Coronary artery (tissue), 2 donors: Measurements from ENCODE around the gene C17orf114.
"Not testable (repeated sequence)": the region's sequence is repeated elsewhere in the genome, so short reads cannot be mapped to it uniquely, and the experiment has no call there.

Experiments used
- DNase-seq: peaks from one replicate; pipeline ENCODE4 v3.0.0-alpha.2; 2017; ENCODE audit warnings: low spot score
- H3K27ac ChIP-seq, 2 donors: fragments of 200-600 bp; sonication (generic); one replicate each; pipeline ENCODE4 v1.5.1; 2016 to 2019
- H3K4me3 ChIP-seq: fragments of 200-600 bp; sonication (generic); 2 replicates; pipeline ENCODE4 v1.5.1; 2016; ENCODE audit warnings: mild to moderate bottlenecking, moderate library complexity
- TF ChIP-seq, protein P1 (sequence below): fragments of 200-600 bp; sonication (generic); IDR thresholded peaks from one replicate; pipeline ENCODE4 v1.5.1; 2019; ENCODE audit warnings: antibody characterized with exemption

C17orf114 gene

DNA sequence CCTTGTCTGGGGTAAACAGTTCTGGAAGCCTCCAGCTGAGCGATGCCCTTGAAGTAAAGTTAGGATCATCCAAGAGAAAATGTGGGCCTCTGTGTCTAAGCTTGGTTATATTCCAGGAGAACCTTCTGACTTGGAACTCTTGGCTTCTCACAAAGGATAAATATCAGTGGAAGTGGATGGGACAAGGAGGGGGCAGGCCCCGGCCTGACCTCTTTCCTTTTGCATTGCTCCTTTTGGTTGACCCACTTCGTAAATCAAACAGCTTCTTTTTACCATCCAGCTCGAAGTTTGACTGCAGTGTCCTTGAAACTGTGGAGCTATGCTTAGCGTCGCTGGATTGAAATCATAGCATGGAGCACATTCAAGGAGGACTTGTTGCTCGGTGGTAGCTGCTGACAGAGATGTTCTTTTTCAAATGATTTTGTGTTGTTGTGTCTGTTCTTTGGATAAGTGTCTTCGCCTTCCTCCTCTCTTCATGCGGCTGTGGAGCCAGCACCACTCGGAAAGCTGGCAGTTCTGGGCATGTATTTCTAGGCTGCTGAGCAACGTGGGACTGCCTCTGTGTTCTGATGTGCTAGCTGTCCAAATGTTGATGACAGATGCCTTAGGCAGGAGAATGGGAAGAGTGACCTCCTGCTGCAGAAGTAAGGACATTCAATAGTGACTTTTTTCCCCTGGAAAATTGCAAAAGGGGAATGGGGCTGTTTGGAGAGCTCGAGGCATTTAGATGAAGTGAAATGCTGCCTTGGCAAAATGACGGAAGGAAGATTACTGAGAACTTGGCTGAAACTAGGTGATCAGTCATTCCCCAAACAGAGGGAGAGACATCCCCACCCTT is 35.6 kb upstream of the C17orf114 start:
- TF ChIP-seq, protein P1, sequence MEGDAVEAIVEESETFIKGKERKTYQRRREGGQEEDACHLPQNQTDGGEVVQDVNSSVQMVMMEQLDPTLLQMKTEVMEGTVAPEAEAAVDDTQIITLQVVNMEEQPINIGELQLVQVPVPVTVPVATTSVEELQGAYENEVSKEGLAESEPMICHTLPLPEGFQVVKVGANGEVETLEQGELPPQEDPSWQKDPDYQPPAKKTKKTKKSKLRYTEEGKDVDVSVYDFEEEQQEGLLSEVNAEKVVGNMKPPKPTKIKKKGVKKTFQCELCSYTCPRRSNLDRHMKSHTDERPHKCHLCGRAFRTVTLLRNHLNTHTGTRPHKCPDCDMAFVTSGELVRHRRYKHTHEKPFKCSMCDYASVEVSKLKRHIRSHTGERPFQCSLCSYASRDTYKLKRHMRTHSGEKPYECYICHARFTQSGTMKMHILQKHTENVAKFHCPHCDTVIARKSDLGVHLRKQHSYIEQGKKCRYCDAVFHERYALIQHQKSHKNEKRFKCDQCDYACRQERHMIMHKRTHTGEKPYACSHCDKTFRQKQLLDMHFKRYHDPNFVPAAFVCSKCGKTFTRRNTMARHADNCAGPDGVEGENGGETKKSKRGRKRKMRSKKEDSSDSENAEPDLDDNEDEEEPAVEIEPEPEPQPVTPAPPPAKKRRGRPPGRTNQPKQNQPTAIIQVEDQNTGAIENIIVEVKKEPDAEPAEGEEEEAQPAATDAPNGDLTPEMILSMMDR, result no peak
- H3K4me3 ChIP-seq, result no peak overlapping the region
- DNase-seq, result no peak

DNA sequence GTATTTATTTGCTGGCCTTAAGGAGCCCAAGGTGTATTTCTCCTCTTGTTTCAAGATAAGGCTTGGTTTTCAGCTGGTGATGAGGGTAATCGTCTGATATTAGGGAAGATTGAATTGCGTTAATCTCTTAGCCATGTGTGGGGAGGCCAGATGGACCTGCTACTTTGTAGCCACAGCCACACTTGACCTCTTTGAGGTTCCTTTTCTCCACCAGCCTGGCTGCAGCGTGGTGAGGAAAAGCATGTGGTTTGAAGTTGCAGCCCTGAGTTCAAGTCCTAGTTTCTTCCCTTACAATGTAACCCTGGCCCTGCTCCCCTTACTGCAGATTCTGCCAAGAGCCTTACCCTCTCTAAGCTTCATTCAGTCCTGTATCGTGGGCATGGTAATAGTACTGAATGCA is 34.1 kb upstream of the C17orf114 start:
- DNase-seq, result no peak
- TF ChIP-seq, protein P1, result no peak
- Histone ChIP-seq H3K4me3 (no peak overlapping the region), H3K27ac (no peak overlapping the region)

More for the DNA sequence above, 35.6 kb upstream of the C17orf114 start:
- H3K27ac ChIP-seq, result no peak overlapping the region

DNA sequence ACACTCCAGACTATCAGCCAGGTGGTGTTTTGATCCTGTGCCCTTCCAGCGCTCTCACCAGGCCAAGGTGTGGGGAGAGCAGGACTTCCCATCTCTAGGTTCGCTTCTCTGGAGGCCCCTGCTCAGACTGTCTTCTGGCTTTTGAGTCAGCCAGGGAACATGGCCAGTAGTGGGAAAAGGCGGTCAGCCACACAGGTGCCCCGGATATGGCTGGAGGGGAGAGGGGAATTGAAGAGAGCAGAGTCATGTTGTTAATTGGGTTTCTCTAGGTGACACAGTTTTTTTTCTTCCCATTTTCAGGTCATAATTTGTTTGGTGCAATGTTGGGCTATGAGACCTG is 32.5 kb upstream of the C17orf114 start:
- Histone ChIP-seq H3K4me3 (peak overlapping the region; percentile 100), H3K27ac (peak overlapping the region in 1 of 2 donors; percentile 97)
- DNase-seq, result no peak
- TF ChIP-seq, protein P1, result no peak

DNA sequence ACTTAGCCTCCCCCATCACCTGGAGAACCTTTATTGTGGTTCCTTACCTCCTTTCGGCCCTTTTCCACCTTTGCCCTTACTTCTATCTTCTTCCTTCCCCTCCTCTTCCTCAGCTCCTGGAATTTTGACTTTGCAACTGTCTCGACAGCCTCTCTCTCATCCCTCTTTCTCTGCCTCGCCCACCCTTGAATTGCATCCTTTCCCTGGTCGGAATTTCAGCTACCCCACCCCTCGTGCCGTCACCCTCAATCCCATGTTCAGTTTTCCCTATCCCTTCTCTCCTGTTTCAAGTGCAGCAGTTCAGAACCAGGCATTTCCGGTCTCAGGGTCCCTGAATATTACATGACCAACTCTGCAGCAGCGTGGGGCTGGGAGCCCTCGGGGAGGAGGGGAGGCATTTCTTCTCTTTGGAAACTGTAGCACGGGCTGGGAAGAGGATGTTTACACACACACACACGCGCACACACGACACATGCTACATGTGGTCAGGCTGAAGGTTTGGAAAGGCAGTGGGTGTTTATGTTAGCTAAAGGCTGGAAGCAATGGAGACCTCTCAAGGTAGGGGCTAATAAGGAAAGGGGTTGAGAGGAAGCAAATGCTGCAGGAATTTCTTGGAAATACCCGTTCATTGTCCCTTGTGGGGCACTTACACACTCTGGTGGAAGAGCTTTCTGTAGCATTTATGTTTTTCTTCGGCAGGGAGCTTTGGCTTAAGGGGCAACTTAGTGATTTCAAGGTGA is 32.0 kb upstream of the C17orf114 start:
- peak; percentile 79 for DNase-seq
- H3K27ac ChIP-seq, result peak overlapping the region; percentile 92 to 97
- H3K4me3 ChIP-seq, result peak overlapping the region; percentile 100
- TF ChIP-seq, protein P1, result no peak

DNA sequence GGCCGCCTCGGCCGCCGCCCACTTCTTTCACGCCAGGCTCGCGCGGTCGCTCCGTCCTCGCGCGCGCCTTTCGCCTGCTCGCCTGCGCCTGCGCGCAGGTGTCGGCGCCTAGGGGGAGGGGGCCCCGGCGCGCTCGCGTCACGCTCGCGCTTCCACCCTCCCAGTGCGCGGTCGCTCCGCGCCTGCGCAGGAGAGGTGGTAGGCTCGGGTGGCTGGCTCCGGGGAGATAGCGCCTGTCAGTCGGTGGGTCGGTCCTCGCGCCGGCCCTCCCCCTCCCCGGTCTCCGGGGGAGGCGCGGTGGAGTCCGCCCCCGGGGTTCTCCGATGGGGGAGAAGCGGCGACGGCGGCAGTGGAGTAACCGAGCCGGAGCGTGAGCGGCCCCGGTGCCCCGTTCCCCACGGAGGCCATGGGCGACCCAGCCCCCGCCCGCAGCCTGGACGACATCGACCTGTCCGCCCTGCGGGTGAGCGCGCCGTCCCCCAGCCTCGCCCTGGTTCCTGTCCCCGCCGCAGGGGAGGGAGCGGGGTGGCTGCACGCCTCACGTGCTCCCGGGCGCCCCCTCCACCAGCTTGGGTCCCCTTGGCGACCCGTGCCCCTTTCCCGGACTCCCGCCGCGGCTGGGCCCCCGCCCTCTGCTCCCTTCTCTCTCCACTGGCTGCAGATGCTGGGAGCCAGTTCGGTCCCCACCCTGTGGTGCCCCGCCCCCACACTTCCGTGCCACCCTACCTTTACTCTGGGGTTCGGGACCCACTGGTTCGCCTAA is 31.2 kb upstream of the C17orf114 start, which contains the start of gene MINK1:
TSS of gene MINK1 (plus strand) at position 163 of the 763 bp plus-strand sequence. CDS start at position 407, 244 bp downstream.
- DNase-seq, result peak; percentile 91
- peak within 1 kb of the TSS; percentile 100 for H3K4me3 ChIP-seq
- TF ChIP-seq, protein P1, result no peak
- H3K27ac ChIP-seq, result peak within 1 kb of the TSS; percentile 92 to 97

DNA sequence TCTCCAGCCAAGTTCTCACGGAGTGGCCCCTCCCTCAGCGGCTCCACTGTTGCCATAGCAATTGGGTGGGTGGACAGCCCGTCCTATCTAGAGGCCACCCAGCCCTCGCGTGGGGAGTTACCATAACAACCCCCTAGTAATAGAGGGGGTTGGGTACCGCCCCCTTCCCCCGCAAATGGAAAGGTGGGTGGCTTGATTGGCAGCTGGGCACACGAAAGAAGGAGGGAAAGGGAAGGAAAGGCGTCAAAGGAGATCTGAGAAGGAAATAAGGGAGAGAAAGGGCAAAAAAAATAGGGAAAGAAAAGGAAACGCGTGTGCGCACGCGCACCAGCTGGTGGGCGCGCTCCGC is 30.7 kb upstream of the C17orf114 start:
- not testable (repeated sequence) for DNase-seq
- Histone ChIP-seq H3K4me3 (peak overlapping the region; percentile 100), H3K27ac (peak overlapping the region; percentile 92 to 97)

DNA sequence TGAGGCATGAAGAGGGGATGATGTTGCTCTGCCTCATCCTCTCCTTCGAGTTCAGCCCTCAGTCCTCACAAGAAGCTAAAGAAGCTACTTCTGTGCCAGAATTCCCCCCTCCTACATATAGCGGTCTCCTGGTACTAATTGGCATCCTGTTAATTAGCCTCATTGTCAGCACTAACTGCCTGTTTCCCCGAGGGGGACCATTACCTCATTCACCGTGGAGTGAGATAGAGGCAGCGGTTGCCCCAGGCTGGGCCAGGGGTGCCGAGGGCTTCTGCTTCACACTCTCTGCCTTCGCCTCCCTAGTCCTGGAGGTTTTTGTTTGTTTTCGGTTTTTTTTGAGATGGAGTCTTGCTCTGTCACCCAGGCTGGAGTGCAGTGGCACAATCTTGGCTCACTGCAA is 25.3 kb upstream of the C17orf114 start:
- DNase-seq, result no peak
- TF ChIP-seq, protein P1, result no peak
- Histone ChIP-seq H3K27ac (no peak overlapping the region), H3K4me3 (no peak overlapping the region)
